GM12878 (cell line): Measurements from ENCODE around the gene ASAP3.

ENCODE experiments used
- CREB1 ChIP-seq: IDR thresholded peaks from 2 replicates; pipeline ENCODE4 v1.6.1; 2012; ENCODE audit warnings: low read depth, mild to moderate bottlenecking, inconsistent platforms
- CTCF ChIP-seq, 3 experiments: IDR thresholded peaks in 2 of 3; conservative IDR thresholded peaks in 1 of 3; 2 replicates each; pipeline ENCODE4 v1.5.1; 2011; ENCODE audit warnings: low read depth in 3 of 3, low read length in 3 of 3, mild to moderate bottlenecking in 3 of 3, control low read depth in 2 of 3, moderate library complexity in 2 of 3, inconsistent platforms in 1 of 3, mixed read lengths in 1 of 3; ENCODE audit not compliant: control insufficient read depth in 2 of 3, insufficient read depth in 1 of 3; ENCODE audit errors: extremely low read depth in 1 of 3
- JUNB ChIP-seq: IDR thresholded peaks from 2 replicates; pipeline ENCODE4 v1.6.1; 2016; ENCODE audit warnings: antibody characterized with exemption, mild to moderate bottlenecking
- MTA2 ChIP-seq: fragments of 450-650 bp; IDR thresholded peaks from 2 replicates; pipeline ENCODE4 v1.6.1; 2016; ENCODE audit warnings: low read depth, mild to moderate bottlenecking, moderate library complexity
- RELA ChIP-seq: fragments of 450-650 bp; IDR thresholded peaks from 2 replicates; pipeline ENCODE4 v1.8.0; 2014; ENCODE audit warnings: borderline replicate concordance; ENCODE audit not compliant: partially characterized antibody
- SP1 ChIP-seq: IDR thresholded peaks from one replicate; pipeline ENCODE4 v1.6.1; 2011; ENCODE audit warnings: low read depth, low read length
- TCF3 ChIP-seq: IDR thresholded peaks from 2 replicates; pipeline ENCODE4 v1.6.1; 2012; ENCODE audit warnings: low read depth, mild to moderate bottlenecking, low read length, borderline replicate concordance; ENCODE audit not compliant: insufficient read depth
- ZSCAN29 ChIP-seq: fragments of 450-650 bp; IDR thresholded peaks from 2 replicates; pipeline ENCODE4 v1.6.1; 2017; ENCODE audit warnings: mild to moderate bottlenecking, moderate library complexity
- TF ChIP-seq, protein P1 (sequence below): IDR thresholded peaks from 2 replicates; pipeline ENCODE4 v1.6.1; 2011; ENCODE audit warnings: low read depth, low read length, improper control_type of control experiment, borderline replicate concordance

GRCh38 chr1:23517581-23517980 is 33.6 kb upstream of the ASAP3 start:
- TF ChIP-seq, protein P1, sequence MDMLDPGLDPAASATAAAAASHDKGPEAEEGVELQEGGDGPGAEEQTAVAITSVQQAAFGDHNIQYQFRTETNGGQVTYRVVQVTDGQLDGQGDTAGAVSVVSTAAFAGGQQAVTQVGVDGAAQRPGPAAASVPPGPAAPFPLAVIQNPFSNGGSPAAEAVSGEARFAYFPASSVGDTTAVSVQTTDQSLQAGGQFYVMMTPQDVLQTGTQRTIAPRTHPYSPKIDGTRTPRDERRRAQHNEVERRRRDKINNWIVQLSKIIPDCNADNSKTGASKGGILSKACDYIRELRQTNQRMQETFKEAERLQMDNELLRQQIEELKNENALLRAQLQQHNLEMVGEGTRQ: no peak
- no peak for TF ChIP-seq SP1
- TF ChIP-seq CREB1: no peak
- TF ChIP-seq TCF3: no peak
- TF ChIP-seq CTCF (IDR thresholded peaks at IDR 0.05 in 2 of 3, conservative IDR thresholded peaks at IDR 0.05 in 1 of 3; ENCODE audit: control insufficient read depth in 2 of 3, extremely low read depth in 1 of 3, insufficient read depth in 1 of 3, low read depth in 3 of 3, low read length in 3 of 3): no peak
- TF ChIP-seq MTA2: no peak
- TF ChIP-seq RELA: no peak
- no peak for TF ChIP-seq ZSCAN29
- no peak for TF ChIP-seq JUNB
